Upper lobe of left lung (tissue), 6 donors: ENCODE data around the gene PRKN. TPM values are rescaled to one million over a fixed set of nuclear protein-coding genes. Genes with fewer than 3 reads are reported as not detected.

ENCODE experiments used
- ATAC-seq, 2 donors: fragments of 200-7000 bp; cut with Tn5 transposase; one replicate each; pipeline ENCODE4 v1.9.1; 2022; ENCODE audit warnings: mild to moderate bottlenecking in 2 of 2, moderate library complexity in 2 of 2; ENCODE audit not compliant: low FRiP score in 2 of 2
- DNase-seq, 2 donors: peaks; one replicate each; pipeline ENCODE4 v3.0.0-alpha.2; 2019 to 2020
- H3K27ac ChIP-seq, 4 donors: fragments of 200-600 bp; sonication (generic); one replicate each; pipeline ENCODE4 v1.5.1; 2016 to 2019
- H3K27me3 ChIP-seq, 4 donors: fragments of 200-600 bp; sonication (generic); one replicate each; pipeline ENCODE4 v1.5.1; 2017 to 2019
- H3K36me3 ChIP-seq, 4 donors: fragments of 200-600 bp; sonication (generic); one replicate each; pipeline ENCODE4 v1.5.1; 2016 to 2019
- H3K4me1 ChIP-seq, 4 donors: fragments of 200-600 bp; sonication (generic); one replicate each; pipeline ENCODE4 v1.5.1; 2018 to 2019
- H3K4me3 ChIP-seq, 4 donors: fragments of 200-600 bp; sonication (generic); one replicate each; pipeline ENCODE4 v1.5.1; 2017 to 2019; ENCODE audit warnings: mild to moderate bottlenecking in 2 of 4, moderate library complexity in 1 of 4
- H3K9me3 ChIP-seq, 4 donors: fragments of 200-600 bp; sonication (generic); one replicate each; pipeline ENCODE4 v1.5.1; 2018 to 2019
- CTCF ChIP-seq, 6 experiments: fragments of 450-650 bp in 4 of 6; fragments of 200-600 bp in 2 of 6; sonication (generic) in 2 of 6; IDR thresholded peaks; one replicate each; pipeline ENCODE4 v1.5.1; 2016 to 2019; ENCODE audit warnings: antibody characterized with exemption in 6 of 6
- EP300 ChIP-seq, 4 donors: sonication (generic); formaldehyde crosslinking; IDR thresholded peaks; one replicate each; pipeline ENCODE4 v1.5.1; 2017; ENCODE audit warnings: antibody characterized with exemption in 4 of 4, control low read depth in 2 of 4
- POLR2A ChIP-seq, 4 donors: fragments of 450-650 bp; IDR thresholded peaks; one replicate each; pipeline ENCODE4 v1.5.1; 2016 to 2017; ENCODE audit warnings: antibody characterized with exemption in 4 of 4, mild to moderate bottlenecking in 2 of 4
- POLR2AphosphoS5 ChIP-seq, 2 donors: sonication (generic); formaldehyde crosslinking; IDR thresholded peaks; one replicate each; pipeline ENCODE4 v1.5.1; 2017; ENCODE audit warnings: antibody characterized with exemption in 2 of 2
- WGBS, 2 donors: methylation state at CpG; one replicate each; pipeline ENCODE4 v1.1.5; 2017 to 2018; 5-methylcytosine and 5-hydroxymethylcytosine counted together
- total RNA-seq, 6 donors: library from RNA; depleted of rRNA in 4 of 6; stranded (reverse); fragments of >200 nt in 4 of 6; gene quantifications; one replicate each; pipeline versions ENCODE4 v1.1.0 to v1.2.1, GENCODE V29; 2016 to 2021
- donor health status: DM: no; HTN: no; CAD: no; lungs with moderate emphysema.
- donor health status: DM: no; HTN: yes; CAD: no; lungs with severe emphysema.

The PRKN gene
- total RNA-seq, 6 donors from 2014 or later: 2.7 to 29.3 (median 5.5) TPM

GRCh38 chr6:161486361-161487216, 1241.0 kb downstream of the PRKN start:
- ATAC-seq: no peak
- Histone ChIP-seq H3K27ac (no peak overlapping the region), H3K4me3 (no peak overlapping the region), H3K27me3 (no peaks in the 10 kb centered on the region), H3K36me3 (no peaks in the 10 kb centered on the region), H3K9me3 (no peaks in the 10 kb centered on the region), H3K4me1 (no peaks in the 10 kb centered on the region)
- 80 to 84% methylated on average over 7 of the region's 7 CpGs for WGBS, 2 donors
- DNase-seq: no peak
- TF ChIP-seq POLR2A (IDR thresholded peaks at IDR 0.05) (no peak), POLR2AphosphoS5 (IDR thresholded peaks at IDR 0.05) (no peak), CTCF (IDR thresholded peaks at IDR 0.05) (no peak), EP300 (IDR thresholded peaks at IDR 0.05) (no peak)

GRCh38 chr6:161482517-161482858, 1245.1 kb downstream of the PRKN start:
- Histone ChIP-seq H3K4me1 (no peaks in the 10 kb centered on the region), H3K27ac (no peak overlapping the region), H3K36me3 (no peaks in the 10 kb centered on the region), H3K4me3 (no peak overlapping the region), H3K9me3 (no peaks in the 10 kb centered on the region), H3K27me3 (no peaks in the 10 kb centered on the region)
- DNase-seq (no peak), ATAC-seq (no peak)
- 73 to 74% methylated on average over 3 of the region's 3 CpGs for WGBS, 2 donors
- TF ChIP-seq POLR2A (IDR thresholded peaks at IDR 0.05) (no peak), CTCF (IDR thresholded peaks at IDR 0.05) (no peak), EP300 (IDR thresholded peaks at IDR 0.05) (no peak), POLR2AphosphoS5 (IDR thresholded peaks at IDR 0.05) (no peak)

- H3K4me1 ChIP-seq: no peaks in the 10 kb centered on the region
- no peaks in the 10 kb centered on the region for H3K27me3 ChIP-seq
- 54 to 59% methylated on average over 3 of the region's 3 CpGs for WGBS, 2 donors
- H3K27ac ChIP-seq: no peak overlapping the region
- TF ChIP-seq CTCF (IDR thresholded peaks at IDR 0.05): no peak
- no peak for TF ChIP-seq EP300 (IDR thresholded peaks at IDR 0.05)
- no peak for TF ChIP-seq POLR2A (IDR thresholded peaks at IDR 0.05)
- TF ChIP-seq POLR2AphosphoS5 (IDR thresholded peaks at IDR 0.05): no peak
- DNase-seq (no peak), ATAC-seq (no peak)
- H3K9me3 ChIP-seq: no peaks in the 10 kb centered on the region
- H3K36me3 ChIP-seq: no peaks in the 10 kb centered on the region
- H3K4me3 ChIP-seq: no peak overlapping the region
These were observed 1245.6 kb downstream of the PRKN start for GRCh38 chr6:161481786-161482516.

- Histone ChIP-seq H3K4me1 (no peaks in the 10 kb centered on the region), H3K27ac (no peak overlapping the region), H3K9me3 (no peaks in the 10 kb centered on the region), H3K36me3 (no peaks in the 10 kb centered on the region), H3K4me3 (no peak overlapping the region), H3K27me3 (no peaks in the 10 kb centered on the region)
- TF ChIP-seq POLR2AphosphoS5 (IDR thresholded peaks at IDR 0.05) (no peak), EP300 (IDR thresholded peaks at IDR 0.05) (no peak), POLR2A (IDR thresholded peaks at IDR 0.05) (no peak), CTCF (IDR thresholded peaks at IDR 0.05) (no peak)
- no peak for ATAC-seq
- peak in 1 of 2 donors; percentile 7 for DNase-seq
- 85% methylated on average over 12 of the region's 12 CpGs for WGBS, 2 donors
These were observed 1247.0 kb downstream of the PRKN start for GRCh38 chr6:161480421-161481155.
